IMR-90 (cell line): Measurements from ENCODE around the gene CELSR2. TPM values are rescaled to one million over a fixed set of nuclear protein-coding genes. Genes with fewer than 3 reads are reported as not detected.

Experiments used
- ATAC-seq: fragments of 200-7000 bp; cut with Tn5 transposase; 2 replicates; pipeline ENCODE4 v1.9.1; 2020; ENCODE audit warnings: low read depth, mild to moderate bottlenecking, moderate library complexity
- BruUV-seq: library from RNA; stranded (reverse); fragments of 400-500 nt; replicated peaks from 2 replicates; lab custom pipeline; 2021; lab: Mats Ljungman, UMichigan
- CTCF ChIA-PET: fragments of 300-600 bp; formaldehyde crosslinking; extraction: SDS; loops from one replicate; lab custom pipeline; 2021; ENCODE audit warnings: antibody characterized with exemption; lab: Yijun Ruan, JAX
- POLR2A ChIA-PET: fragments of 300-600 bp; sonication (Branson Sonifier 250); formaldehyde crosslinking; loops from one replicate; lab custom pipeline; 2022; ENCODE audit warnings: antibody characterized with exemption; ENCODE audit not compliant: unreplicated experiment; lab: Charles Lee
- DNase-seq: peaks from one replicate; pipeline ENCODE4 v3.0.0; 2013
- H2AFZ ChIP-seq: replicated peaks from 2 replicates; pipeline ENCODE3; 2013; ENCODE audit warnings: low read length, mild to moderate bottlenecking; ENCODE audit not compliant: poor library complexity
- H2AK5ac ChIP-seq: 2 replicates; pipeline ENCODE4 v1.6.1; 2013; ENCODE audit warnings: low read depth, low read length, inconsistent platforms
- H2AK9ac ChIP-seq: replicated peaks from 2 replicates; pipeline ENCODE3; 2013; ENCODE audit warnings: mild to moderate bottlenecking, low read depth, low read length, moderate library complexity; ENCODE audit not compliant: poor library complexity
- H2BK120ac ChIP-seq: 2 replicates; pipeline ENCODE4 v1.6.1; 2013; ENCODE audit warnings: low read depth, low read length, inconsistent platforms
- H2BK15ac ChIP-seq: 3 replicates; pipeline ENCODE4 v1.6.1; 2013; ENCODE audit warnings: low read depth, low read length, inconsistent platforms
- H2BK20ac ChIP-seq: 2 replicates; pipeline ENCODE4 v1.6.1; 2013; ENCODE audit warnings: low read depth, mild to moderate bottlenecking, inconsistent platforms, low read length, moderate library complexity
- H2BK5ac ChIP-seq: 2 replicates; pipeline ENCODE4 v1.6.1; 2013; ENCODE audit warnings: mild to moderate bottlenecking, low read depth, low read length, inconsistent platforms; ENCODE audit not compliant: poor library complexity, severe bottlenecking
- H3K14ac ChIP-seq: replicated peaks from 2 replicates; pipeline ENCODE4 v1.6.1; 2013; ENCODE audit warnings: low read depth, low read length, inconsistent platforms
- H3K18ac ChIP-seq: 2 replicates; pipeline ENCODE4 v1.6.1; 2013; ENCODE audit warnings: low read depth, low read length, control low read depth
- H3K23ac ChIP-seq: 2 replicates; pipeline ENCODE4 v1.6.1; 2013; ENCODE audit warnings: low read depth, low read length, inconsistent platforms
- H3K27ac ChIP-seq: 2 replicates; pipeline ENCODE4 v1.5.1; 2013; ENCODE audit warnings: mild to moderate bottlenecking, control low read depth, low read length; ENCODE audit not compliant: insufficient read depth
- H3K27me3 ChIP-seq: 2 replicates; pipeline ENCODE4 v1.6.1; 2013; ENCODE audit warnings: low read length; ENCODE audit not compliant: control insufficient read depth, insufficient read depth
- H3K36me3 ChIP-seq: 2 replicates; pipeline ENCODE4 v1.6.1; 2013; ENCODE audit warnings: low read length, mixed read lengths; ENCODE audit not compliant: control insufficient read depth, insufficient read depth
- H3K4ac ChIP-seq: 2 replicates; pipeline ENCODE4 v1.6.1; 2013; ENCODE audit warnings: low read depth, low read length, inconsistent platforms
- H3K4me1 ChIP-seq: 2 replicates; pipeline ENCODE4 v1.6.1; 2013; ENCODE audit warnings: low read length, mixed read lengths; ENCODE audit not compliant: control insufficient read depth, insufficient read depth
- H3K4me2 ChIP-seq: 2 replicates; pipeline ENCODE4 v1.6.1; 2013; ENCODE audit warnings: low read depth, mild to moderate bottlenecking, control low read depth, low read length, moderate library complexity
- H3K4me3 ChIP-seq: 2 replicates; pipeline ENCODE4 v1.5.1; 2013; ENCODE audit warnings: low read depth, mild to moderate bottlenecking, control low read depth, low read length, moderate library complexity; ENCODE audit not compliant: insufficient read depth
- H3K56ac ChIP-seq: 2 replicates; pipeline ENCODE4 v1.6.1; 2013; ENCODE audit warnings: low read length, inconsistent platforms; ENCODE audit not compliant: insufficient read depth; ENCODE audit errors: extremely low read depth
- H3K79me1 ChIP-seq, 2 experiments: 2 replicates each; pipeline ENCODE4 v1.6.1; 2013; ENCODE audit warnings: low read length in 2 of 2, inconsistent platforms in 1 of 2, low read depth in 1 of 2
- H3K9ac ChIP-seq: 2 replicates; pipeline ENCODE4 v1.6.1; 2013; ENCODE audit warnings: low read depth, low read length, control low read depth
- H3K9me1 ChIP-seq: 2 replicates; pipeline ENCODE4 v1.6.1; 2013; ENCODE audit warnings: low read length, inconsistent platforms; ENCODE audit not compliant: insufficient read depth
- H3K9me3 ChIP-seq: 2 replicates; pipeline ENCODE4 v1.6.1; 2013; ENCODE audit warnings: low read length; ENCODE audit not compliant: control insufficient read depth, insufficient read depth
- H4K20me1 ChIP-seq: 2 replicates; pipeline ENCODE4 v1.6.1; 2013; ENCODE audit warnings: low read length, inconsistent platforms; ENCODE audit not compliant: insufficient read depth
- H4K5ac ChIP-seq: 2 replicates; pipeline ENCODE4 v1.6.1; 2013; ENCODE audit warnings: mild to moderate bottlenecking, low read depth, low read length, control low read depth
- H4K8ac ChIP-seq, 2 experiments: 2 replicates each; pipeline ENCODE4 v1.6.1; 2013; ENCODE audit warnings: low read depth in 2 of 2, low read length in 2 of 2, control low read depth in 1 of 2, inconsistent platforms in 1 of 2
- H4K91ac ChIP-seq: 2 replicates; pipeline ENCODE4 v1.6.1; 2013; ENCODE audit warnings: low read depth, low read length, inconsistent platforms; ENCODE audit not compliant: insufficient read depth
- MAZ ChIP-seq: IDR thresholded peaks from 2 replicates; pipeline ENCODE4 v1.6.1; 2012; ENCODE audit warnings: low read depth, mild to moderate bottlenecking, low read length, improper control_type of control experiment, moderate library complexity, borderline replicate concordance
- MXI1 ChIP-seq: IDR thresholded peaks from 2 replicates; pipeline ENCODE4 v1.6.1; 2012; ENCODE audit warnings: low read depth, mild to moderate bottlenecking, low read length, moderate library complexity, borderline replicate concordance
- POLR2A ChIP-seq: IDR thresholded peaks from 2 replicates; pipeline ENCODE4 v1.6.1; 2012; ENCODE audit warnings: mild to moderate bottlenecking, low read depth, low read length
- RAD21 ChIP-seq: IDR thresholded peaks from 2 replicates; pipeline ENCODE4 v1.6.1; 2012; ENCODE audit warnings: low read length, improper control_type of control experiment
- WGBS, 2 experiments: methylation state at CpG; one replicate each; pipeline versions ENCODE4 v1.1.5 to v1.1.7; 2013; ENCODE audit warnings: missing lambda C conversion rate in 2 of 2; ENCODE audit not compliant: insufficient read length in 1 of 2; ENCODE audit errors: extremely low coverage in 2 of 2; 5-methylcytosine and 5-hydroxymethylcytosine counted together
- dilution Hi-C: fragments of 300-500 bp; cut with HindIII; formaldehyde crosslinking; loops from one replicate; pipeline ENCODE4 v1.14.3; 2018; ENCODE audit warnings: low sequenced_read_pairs; ENCODE audit not compliant: unreplicated experiment
- in situ Hi-C: fragments of 300-500 bp; cut with MboI; formaldehyde crosslinking; loops from 3 replicates; pipeline ENCODE4 v1.14.3; 2019; ENCODE audit warnings: low sequenced_read_pairs, inconsistent platforms, mixed read lengths
- intact Hi-C: fragments of 100-400 bp; cut with micrococcal nuclease; formaldehyde crosslinking; loops from 2 replicates; pipeline ENCODE4 v1.10.0; 2022
- polyA plus RNA-seq, 3 experiments: library from polyadenylated mRNA; depleted of rRNA; stranded (reverse); fragments of >200 nt; gene quantifications; 2 replicates each; pipeline ENCODE4 v1.2.3, GENCODE V29; 2012; ENCODE audit warnings: low replicate concordance in 1 of 3
- total RNA-seq: library from RNA; depleted of rRNA; stranded (reverse); fragments of >200 nt; gene quantifications from 2 replicates; pipeline ENCODE4 v1.2.3, GENCODE V29; 2012
- TF ChIP-seq, protein P1 (sequence below): fragments of 150-350 bp; IDR thresholded peaks from 2 replicates; pipeline ENCODE4 v1.6.1; 2017; ENCODE audit warnings: mild to moderate bottlenecking, antibody characterized with exemption, low read length, low read depth

The CELSR2 gene
- total and polyA plus RNA-seq, 2 of the 4 experiments (the other 2 are of a cell fraction), result 1.3 to 5.3 TPM

DNA sequence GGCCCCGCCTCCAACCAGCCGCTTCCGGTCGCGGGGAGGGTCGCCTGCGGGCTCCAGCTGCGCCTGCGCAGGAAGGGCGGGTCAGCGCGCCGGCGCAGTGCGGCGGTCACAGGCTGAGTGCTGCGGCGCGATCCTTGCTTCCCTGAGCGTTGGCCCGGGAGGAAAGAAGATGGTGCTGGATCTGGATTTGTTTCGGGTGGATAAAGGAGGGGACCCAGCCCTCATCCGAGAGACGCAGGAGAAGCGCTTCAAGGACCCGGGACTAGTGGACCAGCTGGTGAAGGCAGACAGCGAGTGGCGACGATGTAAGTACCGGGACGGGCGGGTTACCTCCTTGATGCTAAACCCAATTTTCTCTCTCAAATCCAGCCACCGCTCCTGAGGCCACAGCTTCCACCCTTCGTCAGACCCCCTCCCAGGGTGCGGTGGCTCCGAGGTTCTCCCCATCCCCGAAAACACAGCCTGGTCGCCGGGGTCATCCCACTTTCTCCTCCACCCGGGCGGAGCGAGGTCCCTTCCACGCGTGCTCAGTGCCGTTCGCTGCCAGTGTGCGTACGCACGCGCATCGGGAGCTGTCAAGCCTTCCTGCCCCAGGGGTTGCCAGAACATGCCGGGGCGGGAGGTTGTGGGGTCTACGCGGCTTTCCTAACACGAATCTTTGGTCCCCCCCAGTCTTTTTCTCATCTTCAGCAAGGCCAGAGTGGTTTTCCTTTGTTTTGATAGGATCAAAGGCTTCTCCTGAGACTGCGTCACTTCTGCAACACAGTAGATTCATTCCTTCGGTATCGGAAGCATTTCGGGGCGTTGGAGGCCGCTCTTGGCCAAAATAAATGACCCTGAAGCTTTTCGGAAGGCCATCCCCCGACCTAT lies 35.3 kb upstream of the CELSR2 start, which contains the start of gene SARS1:
Gene SARS1, plus strand, starts transcription at position 95 of the 870 bp plus-strand sequence. Its CDS starts 75 bp downstream, at position 170.
- peak; percentile 80 for DNase-seq
- Histone ChIP-seq H2AFZ (peak within 1 kb of the TSS; percentile 95), H2AK5ac (peak within 1 kb of the TSS; percentile 89), H3K4ac (peak within 1 kb of the TSS; percentile 97), H4K8ac (peak within 1 kb of the TSS; percentile 98), H3K27ac (peak within 1 kb of the TSS; percentile 86), H3K9me3 (no peaks in the 10 kb centered on the region), H3K4me2 (peak within 1 kb of the TSS; percentile 94), H3K23ac (peak within 1 kb of the TSS; percentile 99), H2BK120ac (peak within 1 kb of the TSS; percentile 87), H2BK15ac (peak within 1 kb of the TSS; percentile 79; the same call in 2 of the 3 replicates), H3K14ac (peak within 1 kb of the TSS; percentile 100), H3K27me3 (no peaks in the 10 kb centered on the region), H4K20me1 (peaks cover 19% of the 10 kb centered on the region; the same call in 1 of the 2 replicates), H3K4me1 (peaks cover 8% of the 10 kb centered on the region), H3K36me3 (peaks cover 6% of the 10 kb centered on the region), H3K79me1 (peaks cover 7 to 27% of the 10 kb centered on the region in 2 experiments; a peak in 3 of 4 replicates), H3K9me1 (peaks cover 8% of the 10 kb centered on the region), H2BK20ac (peak within 1 kb of the TSS; percentile 62), H2AK9ac (peak within 1 kb of the TSS; percentile 70), H4K5ac (peak within 1 kb of the TSS; percentile 98), H3K56ac (peak within 1 kb of the TSS; percentile 98), H3K4me3 (peak within 1 kb of the TSS; percentile 73), H3K18ac (peak within 1 kb of the TSS; percentile 74), H3K9ac (peak within 1 kb of the TSS; percentile 92), H2BK5ac (peak within 1 kb of the TSS; percentile 69), H4K91ac (peak within 1 kb of the TSS; percentile 97)
- no TSS peak for BruUV-seq
- in situ Hi-C loops, result no loop called here
- intact Hi-C loops, result loop anchor here (1.0 to 2.0 kb wide), 2 partner anchors 15 to 102 kb away; a partner anchor contains a TSS
- CTCF ChIA-PET, result interaction anchor here (1.0 to 2.4 kb wide), 2 partner anchors 11 to 12 kb away, joined by 3 to 7 read pairs; no protein-coding TSS in a partner anchor
- POLR2A ChIA-PET, result interaction anchor here (0.6 kb wide), 1 partner anchor 874 kb away, joined by 7 read pairs; no protein-coding TSS in a partner anchor
- TF ChIP-seq POLR2A (peak; percentile 90), MXI1 (peak; percentile 98), MAZ (peak; percentile 90), RAD21 (no peak; the same call in 1 of the 2 replicates)
- TF ChIP-seq, protein P1, sequence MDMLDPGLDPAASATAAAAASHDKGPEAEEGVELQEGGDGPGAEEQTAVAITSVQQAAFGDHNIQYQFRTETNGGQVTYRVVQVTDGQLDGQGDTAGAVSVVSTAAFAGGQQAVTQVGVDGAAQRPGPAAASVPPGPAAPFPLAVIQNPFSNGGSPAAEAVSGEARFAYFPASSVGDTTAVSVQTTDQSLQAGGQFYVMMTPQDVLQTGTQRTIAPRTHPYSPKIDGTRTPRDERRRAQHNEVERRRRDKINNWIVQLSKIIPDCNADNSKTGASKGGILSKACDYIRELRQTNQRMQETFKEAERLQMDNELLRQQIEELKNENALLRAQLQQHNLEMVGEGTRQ, result no peak
- WGBS, 2 experiments, result 1% methylated on average over 35 of the region's 64 CpGs; no CpG with 5 or more reads in 1 of the 2 experiments
- ATAC-seq, result peak; percentile 90
- dilution Hi-C loops, result loop anchor here (25.0 kb wide), 1 partner anchor 123 kb away; no protein-coding TSS in a partner anchor
